Right atrium auricular region (tissue), 2 donors: ENCODE data around the gene KDM8. TPM values are rescaled to one million over a fixed set of nuclear protein-coding genes. Genes with fewer than 3 reads are reported as not detected.
"Not testable (repeated sequence)": the region's sequence is repeated elsewhere in the genome, so short reads cannot be mapped to it uniquely, and the experiment has no call there.

Experiments used
- DNase-seq: peaks from one replicate; pipeline ENCODE4 v3.0.0-alpha.2; 2019; ENCODE audit warnings: low spot score
- H3K27ac ChIP-seq, 2 donors: fragments of 200-600 bp; sonication (generic); 1 replicate in 1 of 2; 2 replicates in 1 of 2; pipeline ENCODE4 v1.5.1; 2016 to 2019
- H3K27me3 ChIP-seq, 2 donors: fragments of 200-600 bp; sonication (generic); one replicate each; pipeline versions ENCODE4 v1.5.1 to v1.6.0; 2017 to 2019
- H3K36me3 ChIP-seq: fragments of 200-600 bp; sonication (generic); one replicate; pipeline ENCODE4 v1.5.1; 2016
- H3K4me1 ChIP-seq, 2 donors: fragments of 200-600 bp; sonication (generic); one replicate each; pipeline versions ENCODE4 v1.5.1 to v1.6.0; 2017 to 2019
- H3K4me3 ChIP-seq, 2 donors: fragments of 200-600 bp; sonication (generic); 1 replicate in 1 of 2; 2 replicates in 1 of 2; pipeline ENCODE4 v1.5.1; 2017 to 2019; ENCODE audit warnings: mild to moderate bottlenecking in 1 of 2, moderate library complexity in 1 of 2
- H3K9me3 ChIP-seq, 2 donors: fragments of 200-600 bp; sonication (generic); one replicate each; pipeline ENCODE4 v1.5.1; 2019
- total RNA-seq, 2 donors: library from RNA; depleted of rRNA; stranded (reverse); fragments of >200 nt; gene quantifications; one replicate each; pipeline ENCODE4 v1.1.0, GENCODE V29; 2016
- TF ChIP-seq, protein P1 (sequence below), 2 donors: fragments of 200-600 bp; sonication (generic); IDR thresholded peaks; one replicate each; pipeline ENCODE4 v1.5.1; 2019; ENCODE audit warnings: antibody characterized with exemption in 2 of 2

KDM8 gene
- total RNA-seq, 2 donors from 2014 or later: 2.9 to 3.8 TPM

- Histone ChIP-seq H3K4me1 (peaks cover 0 to 9% of the 10 kb centered on the region in 2 donors), H3K27me3 (no peaks in the 10 kb centered on the region), H3K9me3 (no peaks in the 10 kb centered on the region), H3K27ac (no peak overlapping the region), H3K36me3 (no peaks in the 10 kb centered on the region), H3K4me3 (no peak overlapping the region)
- no peak for DNase-seq
- TF ChIP-seq, protein P1, sequence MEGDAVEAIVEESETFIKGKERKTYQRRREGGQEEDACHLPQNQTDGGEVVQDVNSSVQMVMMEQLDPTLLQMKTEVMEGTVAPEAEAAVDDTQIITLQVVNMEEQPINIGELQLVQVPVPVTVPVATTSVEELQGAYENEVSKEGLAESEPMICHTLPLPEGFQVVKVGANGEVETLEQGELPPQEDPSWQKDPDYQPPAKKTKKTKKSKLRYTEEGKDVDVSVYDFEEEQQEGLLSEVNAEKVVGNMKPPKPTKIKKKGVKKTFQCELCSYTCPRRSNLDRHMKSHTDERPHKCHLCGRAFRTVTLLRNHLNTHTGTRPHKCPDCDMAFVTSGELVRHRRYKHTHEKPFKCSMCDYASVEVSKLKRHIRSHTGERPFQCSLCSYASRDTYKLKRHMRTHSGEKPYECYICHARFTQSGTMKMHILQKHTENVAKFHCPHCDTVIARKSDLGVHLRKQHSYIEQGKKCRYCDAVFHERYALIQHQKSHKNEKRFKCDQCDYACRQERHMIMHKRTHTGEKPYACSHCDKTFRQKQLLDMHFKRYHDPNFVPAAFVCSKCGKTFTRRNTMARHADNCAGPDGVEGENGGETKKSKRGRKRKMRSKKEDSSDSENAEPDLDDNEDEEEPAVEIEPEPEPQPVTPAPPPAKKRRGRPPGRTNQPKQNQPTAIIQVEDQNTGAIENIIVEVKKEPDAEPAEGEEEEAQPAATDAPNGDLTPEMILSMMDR (IDR thresholded peaks at IDR 0.05): no peak
Observed at GRCh38 chr16:27199235-27199586, 4.1 kb upstream of the KDM8 start.

- H3K4me3 ChIP-seq: no peak overlapping the region
- H3K4me1 ChIP-seq: peaks cover 0 to 14% of the 10 kb centered on the region in 2 donors
- no peak for DNase-seq
- H3K27me3 ChIP-seq: no peaks in the 10 kb centered on the region
- H3K9me3 ChIP-seq: no peaks in the 10 kb centered on the region
- H3K36me3 ChIP-seq: no peaks in the 10 kb centered on the region
- TF ChIP-seq, protein P1 (IDR thresholded peaks at IDR 0.05): no peak
- no peak overlapping the region for H3K27ac ChIP-seq
Observed at GRCh38 chr16:27199736-27200135, 3.6 kb upstream of the KDM8 start.

- not testable (repeated sequence) for H3K36me3 ChIP-seq, H3K4me3 ChIP-seq, H3K27ac ChIP-seq, DNase-seq, H3K9me3 ChIP-seq, H3K27me3 ChIP-seq
- H3K4me1 ChIP-seq: peaks cover 0 to 17% of the 10 kb centered on the region in 2 donors
Observed at GRCh38 chr16:27200914-27201313, 2.4 kb upstream of the KDM8 start.

DNA sequence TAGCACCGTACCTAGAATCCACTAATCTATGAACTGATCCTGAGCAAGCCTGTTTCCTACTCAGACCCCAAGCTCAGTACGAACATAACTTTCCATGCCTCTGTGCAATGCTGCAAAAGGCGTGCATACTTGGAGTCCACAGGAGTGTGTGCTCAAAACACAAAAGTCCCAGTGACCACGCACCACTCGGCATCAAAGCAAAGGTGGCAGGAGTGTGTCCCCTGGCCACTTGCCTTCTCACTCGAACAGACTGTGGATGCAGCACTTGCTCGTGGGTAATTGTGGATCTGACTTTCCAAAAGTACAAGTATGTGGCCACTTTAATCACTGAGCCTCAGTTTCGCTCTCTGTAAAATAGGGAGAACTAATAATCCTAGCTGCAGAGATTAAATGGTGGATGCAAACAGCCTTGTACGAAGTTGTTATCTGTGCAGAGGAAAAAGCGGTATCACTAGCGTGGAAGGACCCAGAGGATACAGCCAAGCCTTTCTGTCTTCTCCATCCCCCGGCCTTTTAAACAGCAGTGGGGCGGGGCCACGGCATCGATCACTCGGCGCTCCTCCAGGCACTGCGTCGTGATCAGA is 311 bp upstream of the KDM8 start:
- DNase-seq: no peak
- no peaks in the 10 kb centered on the region for H3K27me3 ChIP-seq
- H3K9me3 ChIP-seq: no peaks in the 10 kb centered on the region
- peak overlapping the region; percentile 96 to 97 for H3K27ac ChIP-seq
- peak overlapping the region; percentile 65 to 67 for H3K4me3 ChIP-seq
- TF ChIP-seq, protein P1 (IDR thresholded peaks at IDR 0.05): no peak
- H3K4me1 ChIP-seq: peaks cover 0 to 17% of the 10 kb centered on the region in 2 donors
- no peaks in the 10 kb centered on the region for H3K36me3 ChIP-seq

DNA sequence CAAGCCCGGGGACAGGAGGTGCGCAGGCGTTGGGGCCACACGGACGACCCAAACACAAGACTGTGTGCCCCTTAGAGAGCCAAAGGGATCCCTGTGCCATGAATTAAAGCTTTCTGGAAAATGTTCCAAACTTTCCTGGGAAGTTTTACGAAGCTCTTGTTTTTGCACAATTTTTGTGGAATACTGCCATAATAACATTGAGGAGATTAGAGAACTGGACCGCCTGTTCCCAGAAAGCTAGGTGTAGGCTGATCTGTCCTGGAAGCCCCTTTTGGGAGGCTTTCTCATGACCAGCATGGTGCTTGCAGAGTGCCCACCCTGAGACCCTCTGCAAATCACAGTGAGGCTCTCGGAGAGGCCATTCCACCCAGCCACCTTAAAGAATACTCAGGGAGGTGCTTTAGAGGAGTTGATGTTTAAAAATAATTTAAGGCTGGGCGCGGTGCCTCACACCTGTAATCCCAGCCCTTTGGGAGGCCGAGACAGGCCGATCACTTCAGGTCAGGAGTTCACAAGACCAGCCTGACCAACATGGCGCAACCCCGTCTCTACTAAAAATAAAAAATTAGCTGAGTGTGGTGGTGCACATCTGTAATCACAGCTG is 1.1 kb downstream of the KDM8 start:
- no peaks in the 10 kb centered on the region for H3K27me3 ChIP-seq
- peak overlapping the region; percentile 49 to 67 for H3K4me3 ChIP-seq
- no peak for DNase-seq
- TF ChIP-seq, protein P1 (IDR thresholded peaks at IDR 0.05): no peak
- H3K4me1 ChIP-seq: peaks cover 0 to 17% of the 10 kb centered on the region in 2 donors
- H3K36me3 ChIP-seq: no peaks in the 10 kb centered on the region
- no peaks in the 10 kb centered on the region for H3K9me3 ChIP-seq
- peak overlapping the region; percentile 96 to 97 for H3K27ac ChIP-seq

GRCh38 chr16:27205423-27206065 is 2.2 kb downstream of the KDM8 start:
- peaks cover 0 to 17% of the 10 kb centered on the region in 2 donors for H3K4me1 ChIP-seq
- no peak for DNase-seq
- H3K36me3 ChIP-seq: peaks cover 7% of the 10 kb centered on the region
- H3K27ac ChIP-seq: no peak overlapping the region
- H3K9me3 ChIP-seq: no peaks in the 10 kb centered on the region
- TF ChIP-seq, protein P1 (IDR thresholded peaks at IDR 0.05): no peak
- no peaks in the 10 kb centered on the region for H3K27me3 ChIP-seq
- no peak overlapping the region for H3K4me3 ChIP-seq

GRCh38 chr16:27207121-27207520 is 3.8 kb downstream of the KDM8 start:
- not testable (repeated sequence) for H3K27me3 ChIP-seq, H3K9me3 ChIP-seq, DNase-seq, H3K27ac ChIP-seq, H3K4me3 ChIP-seq
- H3K36me3 ChIP-seq: peaks cover 20% of the 10 kb centered on the region
- peaks cover 0 to 17% of the 10 kb centered on the region in 2 donors for H3K4me1 ChIP-seq
